Right renal pelvis (tissue), 4 donors: ENCODE data around the gene F13A1. TPM values are rescaled to one million over a fixed set of nuclear protein-coding genes. Genes with fewer than 3 reads are reported as not detected.
A peak's percentile ranks its signal among the peaks of the same experiment; 100 is the strongest.

Source experiments
- DNase-seq, 4 donors: peaks; one replicate each; pipeline ENCODE4 v3.0.0-alpha.2; 2013; ENCODE audit warnings: low read depth in 4 of 4, low spot score in 3 of 4, missing footprints in 1 of 4
- polyA plus RNA-seq, 4 donors: library from polyadenylated mRNA; unstranded; fragments of 120-200 nt; gene quantifications; one replicate each; pipeline ENCODE4 v1.2.1, GENCODE V29; 2013; ENCODE audit not compliant: insufficient read length in 4 of 4

F13A1 gene
- polyA plus RNA-seq, 4 donors = 14.2 to 16.3 (median 15.6) TPM

- no peak for DNase-seq
Observed at GRCh38 chr6:6196762-6197161, 123.7 kb downstream of the F13A1 start.

- DNase-seq = no peak
Observed at GRCh38 chr6:6195080-6195479, 125.4 kb downstream of the F13A1 start.

- DNase-seq = no peak
Observed at GRCh38 chr6:6193221-6193745, 127.2 kb downstream of the F13A1 start.

GRCh38 chr6:6191909-6192308 lies 128.6 kb downstream of the F13A1 start:
- DNase-seq = no peak

- peak; percentile 3 to 17 (median 12) for DNase-seq
Observed at GRCh38 chr6:6191476-6191875, 129.0 kb downstream of the F13A1 start.

GRCh38 chr6:6180684-6181083 lies 139.8 kb downstream of the F13A1 start:
- DNase-seq = no peak

- DNase-seq = no peak
Observed at GRCh38 chr6:6179858-6180623, 140.4 kb downstream of the F13A1 start.

- no peak for DNase-seq
Observed at GRCh38 chr6:6178795-6179194, 141.7 kb downstream of the F13A1 start.

GRCh38 chr6:6177754-6178153 lies 142.7 kb downstream of the F13A1 start:
- DNase-seq = no peak

- DNase-seq = no peak
Observed at GRCh38 chr6:6176586-6177228, 143.8 kb downstream of the F13A1 start.

- DNase-seq = no peak
Observed at GRCh38 chr6:6176127-6176526, 144.3 kb downstream of the F13A1 start.

- DNase-seq = no peak
Observed at GRCh38 chr6:6169141-6169540, 151.3 kb downstream of the F13A1 start.

- no peak for DNase-seq
Observed at GRCh38 chr6:6166064-6166463, 154.4 kb downstream of the F13A1 start.

- no peak for DNase-seq
Observed at GRCh38 chr6:6164367-6164766, 156.1 kb downstream of the F13A1 start.

- no peak for DNase-seq
Observed at GRCh38 chr6:6154335-6154734, 166.1 kb downstream of the F13A1 start.

- no peak for DNase-seq
Observed at GRCh38 chr6:6152060-6152459, 168.4 kb downstream of the F13A1 start.

- DNase-seq = no peak
Observed at GRCh38 chr6:6148192-6148815, 172.2 kb downstream of the F13A1 start.

GRCh38 chr6:6131492-6132109 lies 188.9 kb downstream of the F13A1 start:
- no peak for DNase-seq

- DNase-seq = no peak
Observed at GRCh38 chr6:6125495-6125894, 195.0 kb downstream of the F13A1 start.

- DNase-seq = no peak
Observed at GRCh38 chr6:6123803-6124202, 196.7 kb downstream of the F13A1 start.

- no peak for DNase-seq
Observed at GRCh38 chr6:6121943-6122342, 198.5 kb downstream of the F13A1 start.
